HepG2 (cell line): ENCODE results near the gene DSTN. TPM values are rescaled to one million over a fixed set of nuclear protein-coding genes. Genes with fewer than 3 reads are reported as not detected.

Source experiments
- DNMT1 ChIP-seq: sonication (generic); formaldehyde crosslinking; IDR thresholded peaks from 2 replicates; pipeline ENCODE4 v1.5.1; 2020; ENCODE audit warnings: mild to moderate bottlenecking, missing genetic modification reagents
- FOSL1 ChIP-seq: sonication (generic); formaldehyde crosslinking; IDR thresholded peaks from 2 replicates; pipeline ENCODE4 v1.9.0; 2021; ENCODE audit warnings: missing genetic modification reagents, borderline replicate concordance
- FOXP1 ChIP-seq, 2 experiments: fragments of 450-650 bp in 1 of 2; IDR thresholded peaks; 2 replicates each; pipeline ENCODE4 v1.6.1; 2017 to 2018; ENCODE audit warnings: antibody characterized with exemption in 1 of 2
- JDP2 ChIP-seq: sonication (generic); formaldehyde crosslinking; IDR thresholded peaks from 2 replicates; pipeline ENCODE4 v1.8.1; 2022; ENCODE audit warnings: missing genetic modification reagents, borderline replicate concordance
- NBN ChIP-seq: fragments of 450-650 bp; conservative IDR thresholded peaks from 2 replicates; pipeline ENCODE4 v1.6.1; 2017
- SRSF4 ChIP-seq: fragments of 200-400 bp; formaldehyde crosslinking; IDR thresholded peaks from one replicate; pipeline ENCODE4 v1.6.1; 2018; ENCODE audit warnings: mild to moderate bottlenecking, low read depth, low read length, moderate library complexity; ENCODE audit not compliant: poor library complexity, severe bottlenecking
- TARDBP ChIP-seq: sonication (generic); formaldehyde crosslinking; IDR thresholded peaks from 2 replicates; pipeline ENCODE4 v1.8.0; 2022; ENCODE audit warnings: mild to moderate bottlenecking, missing genetic modification reagents
- ZBTB7A ChIP-seq: sonication (generic); formaldehyde crosslinking; IDR thresholded peaks from 2 replicates; pipeline ENCODE4 v1.8.0; 2022; ENCODE audit warnings: mild to moderate bottlenecking, missing genetic modification reagents
- ZIK1 ChIP-seq: sonication (generic); formaldehyde crosslinking; IDR thresholded peaks from 2 replicates; pipeline ENCODE4 v1.5.0; 2020; ENCODE audit warnings: mild to moderate bottlenecking, low read depth, missing genetic modification reagents, borderline replicate concordance
- ZNF7 ChIP-seq: IDR thresholded peaks from 2 replicates; pipeline ENCODE4 v1.6.1; 2016; ENCODE audit warnings: missing biosample characterization, missing genetic modification reagents
- polyA plus RNA-seq, 8 experiments: library from polyadenylated mRNA; depleted of rRNA in 3 of 8; stranded (reverse) in 7 of 8; unstranded in 1 of 8; fragments of >200 nt; fragmentation: Illumina TruSeq in 4 of 8; extraction: Trizol in 4 of 8; gene quantifications; 2 replicates each; pipeline versions ENCODE4 v1.2.1 to v1.2.3, GENCODE V29; 2011 to 2016; ENCODE audit warnings: low read depth in 4 of 8, missing spikeins in 1 of 8, mixed read lengths in 1 of 8; ENCODE audit not compliant: insufficient read depth in 1 of 8
- total RNA-seq, 5 experiments: library from RNA; depleted of rRNA; stranded (reverse); fragments of >200 nt; fragmentation: Illumina TruSeq; extraction: Trizol; gene quantifications; 2 replicates each; pipeline ENCODE4 v1.2.3, GENCODE V29; 2016; ENCODE audit warnings: low read depth in 1 of 5
- TF ChIP-seq, protein P1 (sequence below), 2 experiments: sonication (generic) in 1 of 2; formaldehyde crosslinking in 1 of 2; IDR thresholded peaks; 2 replicates each; pipeline versions ENCODE4 v1.4.0 to v1.6.1; 2018 to 2020; ENCODE audit warnings: missing genetic modification reagents in 2 of 2, borderline replicate concordance in 1 of 2, low read depth in 1 of 2, mild to moderate bottlenecking in 1 of 2, missing biosample characterization in 1 of 2
- TF ChIP-seq, protein P2 (sequence below): sonication (generic); formaldehyde crosslinking; IDR thresholded peaks from 2 replicates; pipeline ENCODE4 v1.4.0; 2020; ENCODE audit warnings: missing genetic modification reagents
- TF ChIP-seq, protein P3 (sequence below): fragments of 450-650 bp; IDR thresholded peaks from 2 replicates; pipeline ENCODE4 v1.6.1; 2016
- TF ChIP-seq, protein P4 (sequence below): sonication (generic); formaldehyde crosslinking; IDR thresholded peaks from 2 replicates; pipeline ENCODE4 v1.5.0; 2020; ENCODE audit warnings: mild to moderate bottlenecking, missing genetic modification reagents, moderate library complexity
- TF ChIP-seq, protein P5 (sequence below): sonication (generic); formaldehyde crosslinking; IDR thresholded peaks from 2 replicates; pipeline ENCODE4 v1.4.0; 2020; ENCODE audit warnings: missing genetic modification reagents, low read depth, mild to moderate bottlenecking, borderline replicate concordance
- TF ChIP-seq, protein P6 (sequence below): sonication (generic); formaldehyde crosslinking; IDR thresholded peaks from 2 replicates; pipeline ENCODE4 v1.8.1; 2023; ENCODE audit warnings: mild to moderate bottlenecking, moderate library complexity, missing genetic modification reagents
- TF ChIP-seq, protein P7 (sequence below): sonication (generic); formaldehyde crosslinking; IDR thresholded peaks from 2 replicates; pipeline ENCODE4 v1.5.0; 2020; ENCODE audit warnings: mild to moderate bottlenecking, missing genetic modification reagents

DSTN gene
- total and polyA plus RNA-seq, 2 of the 13 experiments (the other 11 are each of a cell fraction or from before 2014, with no cell fraction given) = 27.6 to 106 TPM

DNA sequence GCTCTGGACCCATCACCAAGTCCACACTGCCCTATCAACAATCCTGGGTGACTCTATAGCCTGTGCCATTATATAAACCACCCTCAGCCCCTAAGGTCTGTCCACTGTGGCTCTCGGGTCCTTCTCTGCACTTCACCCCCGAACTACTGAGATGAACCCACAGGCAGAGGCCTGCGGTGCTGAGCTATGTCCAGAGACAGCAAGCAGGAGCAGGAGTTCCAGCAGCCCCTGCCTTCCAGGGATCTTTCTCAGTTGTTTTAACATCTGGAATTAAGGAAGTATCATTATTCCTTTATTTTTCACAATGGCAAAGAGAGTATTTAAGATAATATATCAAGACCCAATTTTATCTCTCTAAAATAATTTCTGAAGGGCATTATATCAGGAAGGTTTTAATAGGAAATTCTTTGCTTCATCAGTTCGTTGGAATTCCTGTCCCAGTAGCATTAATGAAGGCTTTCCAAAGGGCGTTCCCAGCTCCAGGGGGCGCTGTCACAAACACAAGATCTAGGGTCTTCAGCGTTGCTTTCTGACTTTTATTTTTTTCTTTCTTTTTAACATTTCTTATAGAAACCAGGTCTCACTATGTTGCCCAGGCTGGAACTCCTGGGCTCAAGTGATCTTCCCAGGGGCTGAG lies 84.9 kb downstream of the DSTN start (continued):
- TF ChIP-seq, protein P1, sequence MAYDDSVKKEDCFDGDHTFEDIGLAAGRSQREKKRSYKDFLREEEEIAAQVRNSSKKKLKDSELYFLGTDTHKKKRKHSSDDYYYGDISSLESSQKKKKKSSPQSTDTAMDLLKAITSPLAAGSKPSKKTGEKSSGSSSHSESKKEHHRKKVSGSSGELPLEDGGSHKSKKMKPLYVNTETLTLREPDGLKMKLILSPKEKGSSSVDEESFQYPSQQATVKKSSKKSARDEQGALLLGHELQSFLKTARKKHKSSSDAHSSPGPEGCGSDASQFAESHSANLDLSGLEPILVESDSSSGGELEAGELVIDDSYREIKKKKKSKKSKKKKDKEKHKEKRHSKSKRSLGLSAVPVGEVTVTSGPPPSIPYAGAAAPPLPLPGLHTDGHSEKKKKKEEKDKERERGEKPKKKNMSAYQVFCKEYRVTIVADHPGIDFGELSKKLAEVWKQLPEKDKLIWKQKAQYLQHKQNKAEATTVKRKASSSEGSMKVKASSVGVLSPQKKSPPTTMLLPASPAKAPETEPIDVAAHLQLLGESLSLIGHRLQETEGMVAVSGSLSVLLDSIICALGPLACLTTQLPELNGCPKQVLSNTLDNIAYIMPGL (CRISPR knock-in tag; IDR thresholded peaks at IDR 0.05; ENCODE audit: borderline replicate concordance in 1 of 2, low read depth in 1 of 2) = peak in 1 of 2 experiments; percentile 61; a peak in 1 of 4 replicates
- TF ChIP-seq, protein P2, sequence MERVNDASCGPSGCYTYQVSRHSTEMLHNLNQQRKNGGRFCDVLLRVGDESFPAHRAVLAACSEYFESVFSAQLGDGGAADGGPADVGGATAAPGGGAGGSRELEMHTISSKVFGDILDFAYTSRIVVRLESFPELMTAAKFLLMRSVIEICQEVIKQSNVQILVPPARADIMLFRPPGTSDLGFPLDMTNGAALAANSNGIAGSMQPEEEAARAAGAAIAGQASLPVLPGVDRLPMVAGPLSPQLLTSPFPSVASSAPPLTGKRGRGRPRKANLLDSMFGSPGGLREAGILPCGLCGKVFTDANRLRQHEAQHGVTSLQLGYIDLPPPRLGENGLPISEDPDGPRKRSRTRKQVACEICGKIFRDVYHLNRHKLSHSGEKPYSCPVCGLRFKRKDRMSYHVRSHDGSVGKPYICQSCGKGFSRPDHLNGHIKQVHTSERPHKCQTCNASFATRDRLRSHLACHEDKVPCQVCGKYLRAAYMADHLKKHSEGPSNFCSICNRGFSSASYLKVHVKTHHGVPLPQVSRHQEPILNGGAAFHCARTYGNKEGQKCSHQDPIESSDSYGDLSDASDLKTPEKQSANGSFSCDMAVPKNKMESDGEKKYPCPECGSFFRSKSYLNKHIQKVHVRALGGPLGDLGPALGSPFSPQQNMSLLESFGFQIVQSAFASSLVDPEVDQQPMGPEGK = no peak
- TF ChIP-seq, protein P3, sequence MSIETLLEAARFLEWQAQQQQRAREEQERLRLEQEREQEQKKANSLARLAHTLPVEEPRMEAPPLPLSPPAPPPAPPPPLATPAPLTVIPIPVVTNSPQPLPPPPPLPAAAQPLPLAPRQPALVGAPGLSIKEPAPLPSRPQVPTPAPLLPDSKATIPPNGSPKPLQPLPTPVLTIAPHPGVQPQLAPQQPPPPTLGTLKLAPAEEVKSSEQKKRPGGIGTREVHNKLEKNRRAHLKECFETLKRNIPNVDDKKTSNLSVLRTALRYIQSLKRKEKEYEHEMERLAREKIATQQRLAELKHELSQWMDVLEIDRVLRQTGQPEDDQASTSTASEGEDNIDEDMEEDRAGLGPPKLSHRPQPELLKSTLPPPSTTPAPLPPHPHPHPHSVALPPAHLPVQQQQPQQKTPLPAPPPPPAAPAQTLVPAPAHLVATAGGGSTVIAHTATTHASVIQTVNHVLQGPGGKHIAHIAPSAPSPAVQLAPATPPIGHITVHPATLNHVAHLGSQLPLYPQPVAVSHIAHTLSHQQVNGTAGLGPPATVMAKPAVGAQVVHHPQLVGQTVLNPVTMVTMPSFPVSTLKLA = no peak
- TF ChIP-seq ZBTB7A (CRISPR knock-in tag) (no peak), ZNF7 (CRISPR knock-in tag) (no peak), TARDBP (CRISPR knock-in tag) (0 out of 2 replicates have a peak, but pooled peaks have one; percentile 6), FOXP1 (IDR thresholded peaks at IDR 0.05) (no peak), FOXP1 (CRISPR knock-in tag; IDR thresholded peaks at IDR 0.05) (no peak), DNMT1 (CRISPR knock-in tag) (no peak), NBN (no peak), ZIK1 (no peak), JDP2 (CRISPR knock-in tag) (no peak), SRSF4 (no peak), FOSL1 (no peak)
- TF ChIP-seq, protein P4, sequence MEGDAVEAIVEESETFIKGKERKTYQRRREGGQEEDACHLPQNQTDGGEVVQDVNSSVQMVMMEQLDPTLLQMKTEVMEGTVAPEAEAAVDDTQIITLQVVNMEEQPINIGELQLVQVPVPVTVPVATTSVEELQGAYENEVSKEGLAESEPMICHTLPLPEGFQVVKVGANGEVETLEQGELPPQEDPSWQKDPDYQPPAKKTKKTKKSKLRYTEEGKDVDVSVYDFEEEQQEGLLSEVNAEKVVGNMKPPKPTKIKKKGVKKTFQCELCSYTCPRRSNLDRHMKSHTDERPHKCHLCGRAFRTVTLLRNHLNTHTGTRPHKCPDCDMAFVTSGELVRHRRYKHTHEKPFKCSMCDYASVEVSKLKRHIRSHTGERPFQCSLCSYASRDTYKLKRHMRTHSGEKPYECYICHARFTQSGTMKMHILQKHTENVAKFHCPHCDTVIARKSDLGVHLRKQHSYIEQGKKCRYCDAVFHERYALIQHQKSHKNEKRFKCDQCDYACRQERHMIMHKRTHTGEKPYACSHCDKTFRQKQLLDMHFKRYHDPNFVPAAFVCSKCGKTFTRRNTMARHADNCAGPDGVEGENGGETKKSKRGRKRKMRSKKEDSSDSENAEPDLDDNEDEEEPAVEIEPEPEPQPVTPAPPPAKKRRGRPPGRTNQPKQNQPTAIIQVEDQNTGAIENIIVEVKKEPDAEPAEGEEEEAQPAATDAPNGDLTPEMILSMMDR (CRISPR knock-in tag) = peak; percentile 63
- TF ChIP-seq, protein P5, sequence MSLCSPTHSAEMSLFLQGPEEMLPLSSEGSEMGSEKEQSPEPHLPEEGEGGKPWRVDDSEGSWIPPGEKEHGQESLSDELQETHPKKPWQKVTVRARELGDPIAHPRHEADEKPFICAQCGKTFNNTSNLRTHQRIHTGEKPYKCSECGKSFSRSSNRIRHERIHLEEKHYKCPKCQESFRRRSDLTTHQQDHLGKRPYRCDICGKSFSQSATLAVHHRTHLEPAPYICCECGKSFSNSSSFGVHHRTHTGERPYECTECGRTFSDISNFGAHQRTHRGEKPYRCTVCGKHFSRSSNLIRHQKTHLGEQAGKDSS (CRISPR knock-in tag) = no peak
- TF ChIP-seq, protein P6, sequence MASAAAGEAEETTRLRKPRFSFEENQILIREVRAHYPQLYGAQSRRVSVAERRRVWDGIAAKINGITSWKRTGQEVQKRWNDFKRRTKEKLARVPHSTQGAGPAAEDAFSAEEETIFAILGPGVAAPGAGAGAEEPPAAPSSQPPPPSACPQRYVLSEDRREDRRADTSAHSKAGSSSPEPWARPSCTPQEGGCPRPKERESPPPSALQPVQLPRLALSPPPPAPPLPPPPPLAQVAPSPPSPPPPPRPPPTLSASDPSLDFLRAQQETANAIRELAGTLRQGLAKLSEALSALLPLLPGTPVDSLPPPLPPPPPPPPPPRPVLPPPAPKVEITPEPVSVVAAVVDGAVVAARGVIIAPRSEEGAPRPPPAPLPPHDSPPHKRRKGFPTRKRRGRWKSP (CRISPR knock-in tag) = no peak
- TF ChIP-seq, protein P7, sequence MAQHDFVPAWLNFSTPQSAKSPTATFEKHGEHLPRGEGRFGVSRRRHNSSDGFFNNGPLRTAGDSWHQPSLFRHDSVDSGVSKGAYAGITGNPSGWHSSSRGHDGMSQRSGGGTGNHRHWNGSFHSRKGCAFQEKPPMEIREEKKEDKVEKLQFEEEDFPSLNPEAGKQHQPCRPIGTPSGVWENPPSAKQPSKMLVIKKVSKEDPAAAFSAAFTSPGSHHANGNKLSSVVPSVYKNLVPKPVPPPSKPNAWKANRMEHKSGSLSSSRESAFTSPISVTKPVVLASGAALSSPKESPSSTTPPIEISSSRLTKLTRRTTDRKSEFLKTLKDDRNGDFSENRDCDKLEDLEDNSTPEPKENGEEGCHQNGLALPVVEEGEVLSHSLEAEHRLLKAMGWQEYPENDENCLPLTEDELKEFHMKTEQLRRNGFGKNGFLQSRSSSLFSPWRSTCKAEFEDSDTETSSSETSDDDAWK (CRISPR knock-in tag) = no peak
